ENCODE measurements around the gene METAP2.

GRCh38 chr12:95533985-95534384 lies 60.0 kb downstream of the METAP2 start:
- TF ChIP-seq TCF12 (IDR thresholded peaks at IDR 0.05; ENCODE audit: low read depth, low read length) (no peak), MAX (IDR thresholded peaks at IDR 0.05) (no peak), ATF3 (IDR thresholded peaks at IDR 0.05; ENCODE audit: insufficient read depth, low read depth, low read length) (no peak), YY1 (IDR thresholded peaks at IDR 0.05; ENCODE audit: low read depth, low read length) (no peak), SIN3A (conservative IDR thresholded peaks at IDR 0.05 in 1 of 2, IDR thresholded peaks at IDR 0.05 in 1 of 2; ENCODE audit: low read depth in 1 of 2, low read length in 2 of 2) (no peak), POLR2AphosphoS5 (IDR thresholded peaks at IDR 0.05; ENCODE audit: low read depth, low read length) (no peak), CREB1 (IDR thresholded peaks at IDR 0.05) (no peak), EZH2 (IDR thresholded peaks at IDR 0.05; ENCODE audit: low read depth, low read length, severe bottlenecking) (no peak), POLR2A (IDR thresholded peaks at IDR 0.05; ENCODE audit: control extremely low read depth in 1 of 2, low read depth in 2 of 2, low read length in 2 of 2) (no peak), GABPA (IDR thresholded peaks at IDR 0.05; ENCODE audit: borderline replicate concordance, insufficient read depth, low read length) (no peak), RFX5 (IDR thresholded peaks at IDR 0.05; ENCODE audit: borderline replicate concordance, low read depth, low read length) (no peak), ZNF274 (IDR thresholded peaks at IDR 0.05; ENCODE audit: borderline replicate concordance, extremely low read depth, low read length) (no peak), RBBP5 (IDR thresholded peaks at IDR 0.05; ENCODE audit: borderline replicate concordance, low read depth, low read length) (no peak)
- TF ChIP-seq, protein P1, sequence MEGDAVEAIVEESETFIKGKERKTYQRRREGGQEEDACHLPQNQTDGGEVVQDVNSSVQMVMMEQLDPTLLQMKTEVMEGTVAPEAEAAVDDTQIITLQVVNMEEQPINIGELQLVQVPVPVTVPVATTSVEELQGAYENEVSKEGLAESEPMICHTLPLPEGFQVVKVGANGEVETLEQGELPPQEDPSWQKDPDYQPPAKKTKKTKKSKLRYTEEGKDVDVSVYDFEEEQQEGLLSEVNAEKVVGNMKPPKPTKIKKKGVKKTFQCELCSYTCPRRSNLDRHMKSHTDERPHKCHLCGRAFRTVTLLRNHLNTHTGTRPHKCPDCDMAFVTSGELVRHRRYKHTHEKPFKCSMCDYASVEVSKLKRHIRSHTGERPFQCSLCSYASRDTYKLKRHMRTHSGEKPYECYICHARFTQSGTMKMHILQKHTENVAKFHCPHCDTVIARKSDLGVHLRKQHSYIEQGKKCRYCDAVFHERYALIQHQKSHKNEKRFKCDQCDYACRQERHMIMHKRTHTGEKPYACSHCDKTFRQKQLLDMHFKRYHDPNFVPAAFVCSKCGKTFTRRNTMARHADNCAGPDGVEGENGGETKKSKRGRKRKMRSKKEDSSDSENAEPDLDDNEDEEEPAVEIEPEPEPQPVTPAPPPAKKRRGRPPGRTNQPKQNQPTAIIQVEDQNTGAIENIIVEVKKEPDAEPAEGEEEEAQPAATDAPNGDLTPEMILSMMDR (IDR thresholded peaks at IDR 0.05; ENCODE audit: control extremely low read depth in 1 of 3, insufficient read depth in 1 of 3, low read depth in 1 of 3, low read length in 3 of 3), result no peak

Measured in H1 (cell line).